DMS79 treated with DMSO at 0.1 percent for 48 hours (cell line): ENCODE measurements around the gene AGPAT2.
A peak's percentile ranks its signal among the peaks of the same experiment; 100 is the strongest.

Experiments
- DNase-seq: peaks from one replicate; lab custom pipeline; 2025; lab: John Stamatoyannopoulos, UW

AGPAT2 gene

DNA sequence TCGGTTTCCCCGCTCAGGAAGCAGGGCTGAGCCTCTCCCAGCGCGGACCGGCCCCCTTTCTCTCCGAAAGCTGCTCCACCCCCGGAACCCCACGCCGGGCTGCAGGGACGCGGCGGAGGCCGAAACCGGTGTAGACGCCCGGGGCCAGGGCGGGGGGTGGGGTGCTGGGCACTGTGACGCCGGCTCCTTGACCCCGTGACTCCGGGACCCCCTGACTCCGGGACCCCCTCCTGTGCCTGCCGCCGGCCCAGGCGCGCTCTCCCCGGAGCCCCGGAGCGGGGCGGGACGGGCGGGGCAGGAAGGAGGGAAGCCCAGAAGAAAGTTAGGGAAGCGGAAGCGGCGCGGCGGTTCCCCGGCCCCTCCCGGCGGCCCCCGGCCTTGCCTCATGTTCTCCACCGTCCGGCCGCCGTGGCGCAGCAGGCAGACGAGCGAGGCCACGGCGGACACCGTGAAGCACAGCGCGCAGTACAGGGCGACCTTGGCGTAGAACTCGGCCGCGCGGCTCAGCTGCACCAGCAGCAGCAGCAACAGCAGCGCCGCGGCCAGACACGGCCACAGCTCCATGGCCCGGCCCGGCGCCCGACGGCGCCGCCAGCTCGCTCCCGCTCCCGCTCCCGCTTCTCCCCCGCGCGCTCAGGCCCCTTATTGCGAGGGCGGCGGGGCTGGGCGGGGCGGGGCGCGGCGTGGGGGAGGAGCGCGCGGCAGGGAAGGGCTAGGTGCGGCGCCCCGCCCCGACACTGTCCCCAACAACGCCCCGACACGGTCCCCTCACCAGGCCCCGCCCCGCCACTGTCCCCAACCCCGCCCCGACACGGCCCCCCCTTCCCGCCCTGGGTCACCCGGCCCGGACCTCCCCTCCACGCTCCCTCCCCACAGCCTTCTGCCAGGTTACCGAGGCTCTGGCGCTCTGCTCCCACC lies at the start of gene AGPAT2:
Gene AGPAT2, minus strand, starts transcription at position 664 of the 918 bp plus-strand sequence. Its CDS starts 100 bp downstream, at position 564.
- DNase-seq, result peak; percentile 30

DNA sequence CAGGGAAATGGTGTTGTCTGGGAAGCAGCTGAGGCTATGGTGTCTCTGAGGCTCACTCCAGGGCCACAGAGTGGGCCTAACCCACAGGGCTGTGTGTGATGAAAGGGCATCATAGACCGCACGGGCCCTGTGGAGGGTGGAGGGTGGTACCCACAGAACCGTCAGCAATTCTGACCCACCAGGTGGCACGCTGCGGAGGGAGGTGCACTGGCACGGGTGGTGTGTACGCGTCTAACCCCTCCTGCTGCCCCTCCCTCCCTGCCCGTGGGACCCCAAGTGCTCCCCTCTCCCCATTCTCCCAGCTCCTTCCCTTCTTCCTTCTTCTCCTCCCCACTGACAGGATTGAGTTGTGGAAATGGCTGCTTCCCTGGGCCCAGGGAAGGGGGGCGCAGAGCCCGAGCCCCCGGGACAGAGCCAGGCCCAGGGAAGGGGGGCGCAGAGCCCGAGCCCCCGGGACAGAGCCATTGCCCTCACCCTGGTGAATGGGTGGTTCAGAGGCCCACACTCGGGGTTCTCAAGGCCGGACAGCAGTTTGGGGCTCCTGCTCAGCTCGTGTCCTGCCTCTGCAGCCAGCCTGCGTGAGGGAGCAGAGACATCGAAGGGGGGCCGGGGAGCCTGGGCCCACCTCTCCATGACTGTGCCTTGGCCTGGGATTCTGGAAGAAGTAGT lies 48.7 kb upstream of the AGPAT2 start:
- no peak for DNase-seq

DNA sequence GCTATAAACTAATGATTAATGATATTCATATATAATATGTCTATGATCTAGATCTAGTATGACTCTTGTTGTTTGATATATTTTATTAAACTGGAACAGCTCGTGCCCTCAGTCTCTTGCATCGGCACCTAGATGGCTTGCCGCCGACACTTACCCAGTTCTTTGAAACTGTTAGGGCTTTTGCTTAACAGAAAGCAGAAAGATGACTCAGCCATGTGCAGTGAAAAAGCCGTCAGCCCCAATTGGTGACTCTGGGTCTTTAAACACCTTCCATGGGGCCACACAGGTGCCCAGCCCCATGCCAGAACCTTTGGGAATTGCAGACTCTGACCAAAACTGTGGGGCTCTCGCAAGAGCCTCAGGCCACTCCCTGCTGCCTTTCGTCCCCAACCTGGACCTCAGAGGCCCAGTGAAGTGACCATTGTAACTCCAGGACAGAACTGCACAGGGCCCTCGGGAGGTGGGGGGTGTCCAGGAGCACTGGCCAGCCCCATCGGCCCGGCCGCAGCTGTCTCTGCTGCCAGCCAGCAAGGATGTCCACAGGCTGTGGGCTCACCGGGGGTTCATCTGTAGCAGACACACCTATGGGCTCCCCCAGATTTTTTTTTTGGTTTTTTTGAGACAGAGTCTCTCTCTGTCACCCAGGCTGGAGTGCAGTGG lies 47.7 kb upstream of the AGPAT2 start:
- DNase-seq, result no peak

DNA sequence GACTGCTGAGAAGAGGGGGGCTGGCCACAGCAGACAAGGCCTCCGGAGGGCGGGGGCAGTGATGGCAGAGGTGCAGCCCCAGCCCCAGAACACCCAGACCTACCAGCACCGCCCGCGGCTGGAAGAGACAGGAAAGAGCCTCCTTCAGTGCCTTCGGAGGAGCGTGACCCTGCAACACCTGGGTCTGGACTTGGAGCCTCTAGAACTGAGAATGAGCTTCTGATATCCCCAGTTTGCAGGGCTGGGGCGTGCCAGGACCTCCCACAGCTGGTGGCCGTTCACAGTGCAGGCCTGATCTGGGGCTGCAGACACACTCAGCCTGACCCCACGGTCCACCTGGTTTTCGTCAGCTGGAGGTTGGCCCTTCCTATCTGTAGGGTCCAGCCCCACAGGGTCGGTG lies 46.4 kb upstream of the AGPAT2 start:
- no peak for DNase-seq

DNA sequence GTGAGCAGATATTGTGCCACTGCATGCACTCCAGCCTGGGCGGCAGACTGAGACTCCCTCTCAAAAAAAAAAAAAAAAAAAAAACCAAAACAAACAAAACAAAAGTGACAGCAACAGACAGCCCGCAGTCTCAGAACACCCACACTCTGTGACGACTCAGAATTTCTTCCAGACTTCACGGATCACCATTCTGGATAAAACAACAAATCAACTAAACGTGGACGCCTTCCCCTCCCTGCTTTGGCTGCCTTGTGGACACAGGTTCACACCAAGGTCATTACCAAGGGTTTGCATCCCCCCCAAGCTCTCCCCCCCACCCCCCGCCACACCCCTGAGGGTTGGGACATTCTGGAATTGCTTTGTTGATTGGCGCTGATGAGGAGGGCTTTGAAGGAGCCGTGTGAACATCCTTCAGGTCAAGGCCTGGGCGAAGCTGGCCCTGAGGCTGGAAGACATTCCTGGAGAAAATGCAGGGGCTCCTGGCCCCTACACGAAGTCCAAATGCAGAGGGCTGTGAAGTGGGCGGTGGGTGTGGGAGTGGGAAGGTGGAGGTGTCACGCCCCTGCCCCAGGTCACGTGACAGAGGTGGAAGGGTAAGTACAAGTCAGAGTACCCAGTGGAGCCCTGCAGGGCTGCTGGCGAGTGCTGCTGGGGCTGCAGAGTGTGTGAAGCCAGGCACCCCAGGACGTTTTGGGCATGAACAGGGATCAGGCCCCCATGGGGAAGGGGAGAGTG lies 45.4 kb upstream of the AGPAT2 start:
- DNase-seq, result no peak

DNA sequence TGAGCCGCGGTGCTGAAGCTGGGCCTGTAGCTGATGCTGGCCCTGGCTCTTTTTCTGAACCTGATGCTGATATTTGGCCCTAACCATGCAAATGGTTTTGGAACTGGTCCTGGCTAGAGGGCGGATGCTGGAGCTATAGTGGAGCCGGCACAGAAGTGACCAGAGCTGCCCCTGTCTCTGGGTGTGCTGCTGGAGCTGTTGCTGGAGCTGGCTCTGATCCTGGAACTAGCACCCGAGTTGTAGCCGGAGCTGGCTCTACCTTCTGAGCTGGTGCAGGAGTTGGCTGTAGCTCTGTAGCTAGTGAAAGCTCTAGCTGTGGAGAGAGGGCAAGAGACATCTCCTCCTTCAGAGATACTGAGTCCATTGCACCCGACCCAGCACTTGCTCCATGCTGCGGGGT lies 42.7 kb upstream of the AGPAT2 start:
- no peak for DNase-seq

DNA sequence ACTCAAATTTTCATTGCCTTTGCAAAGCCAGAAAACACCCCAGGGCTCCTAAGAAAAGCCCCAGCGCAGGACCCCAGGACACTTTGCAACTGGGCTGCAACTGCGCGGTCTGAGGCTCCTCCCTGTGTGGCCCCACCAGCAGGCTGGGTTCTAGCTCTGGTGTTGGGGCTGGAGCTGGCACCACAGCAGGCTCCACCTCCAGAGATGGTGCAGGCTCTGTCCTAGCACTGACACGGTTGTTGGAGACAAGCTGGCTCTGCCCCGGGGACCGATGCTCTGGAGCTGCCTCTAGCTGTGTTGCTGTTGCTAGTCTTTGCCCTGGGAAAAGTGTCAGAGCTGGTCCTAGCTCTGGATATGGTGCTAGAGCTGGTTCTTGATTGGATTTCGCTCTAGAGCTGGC lies 41.9 kb upstream of the AGPAT2 start:
- DNase-seq, result no peak

DNA sequence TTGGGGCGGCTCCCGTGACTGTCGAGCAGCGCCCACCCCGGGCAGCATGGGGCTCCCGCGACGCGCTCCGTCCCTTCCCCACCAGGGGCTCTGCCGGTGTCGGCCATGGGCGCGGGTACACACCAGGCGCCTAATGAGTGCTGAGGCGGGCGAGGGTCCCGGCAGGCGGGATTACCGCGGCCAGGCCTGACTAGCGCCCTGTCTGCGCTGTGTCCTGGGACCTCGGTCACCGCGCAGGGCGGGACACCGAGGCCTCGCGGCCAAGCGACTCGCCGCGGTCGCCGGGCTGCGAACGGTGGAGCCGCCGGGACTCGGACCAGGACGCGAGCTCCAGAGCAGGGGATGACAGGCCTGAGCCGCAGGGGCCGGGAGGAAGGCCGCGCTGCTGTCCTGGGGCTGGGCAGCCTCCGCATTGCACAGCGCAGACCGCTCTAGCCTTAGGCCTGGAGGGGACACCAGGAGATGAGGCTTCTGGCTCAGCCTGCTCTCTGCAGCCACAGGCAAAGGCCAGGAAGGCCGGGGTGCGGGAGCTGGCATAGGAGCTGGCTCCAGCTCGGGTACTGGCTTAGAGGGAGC lies 41.4 kb upstream of the AGPAT2 start:
- no peak for DNase-seq

DNA sequence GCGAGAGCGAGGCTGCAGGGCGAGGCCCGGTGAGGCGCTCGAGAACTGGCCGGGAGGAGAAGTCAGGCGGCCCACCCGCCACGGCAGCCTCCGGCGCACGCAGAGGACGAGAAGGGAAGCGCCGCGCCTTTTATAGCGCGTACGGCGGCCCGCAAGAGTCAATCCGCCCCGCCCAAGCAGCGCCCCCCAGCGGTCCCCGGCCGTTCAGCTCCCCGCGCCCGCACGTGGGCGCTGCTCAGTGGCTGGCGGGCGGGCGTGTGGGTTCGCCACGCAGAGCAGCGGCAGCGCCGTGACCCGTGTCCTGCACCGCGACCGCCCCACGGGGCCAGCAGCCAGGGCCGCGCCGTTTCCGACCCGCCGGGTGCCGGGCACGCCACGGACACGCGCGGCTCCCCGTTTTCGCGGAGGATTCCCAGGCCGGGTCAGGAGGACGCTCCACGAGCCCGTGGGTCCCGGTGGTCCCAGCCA lies 40.9 kb upstream of the AGPAT2 start:
- DNase-seq, result peak; percentile 69

DNA sequence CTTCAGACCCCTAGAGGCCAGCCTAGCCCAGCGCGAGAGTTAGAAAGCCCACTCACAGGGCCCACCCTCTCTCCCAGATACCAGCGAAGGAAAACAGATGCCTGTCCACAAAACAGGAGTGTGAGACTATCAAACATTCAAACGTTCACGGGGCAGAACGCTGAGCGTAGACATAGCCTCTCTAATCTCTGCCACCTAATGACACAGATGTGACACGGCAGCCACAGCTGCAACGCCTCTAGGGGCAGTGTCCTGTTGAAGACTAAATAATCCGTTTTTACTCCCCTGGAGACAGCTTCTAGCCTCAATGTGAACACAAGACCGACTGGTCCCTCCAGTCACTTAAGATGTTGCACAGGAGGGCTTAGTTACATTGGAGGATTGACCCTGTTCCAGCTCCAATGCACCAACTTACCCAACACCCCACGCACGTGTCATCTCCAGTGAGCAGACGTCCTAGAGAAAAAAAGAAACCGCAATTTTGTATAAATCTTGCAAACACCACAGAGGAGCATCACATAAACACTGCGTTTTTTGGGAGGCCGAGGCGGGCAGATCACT lies 39.5 kb upstream of the AGPAT2 start:
- no peak for DNase-seq

DNA sequence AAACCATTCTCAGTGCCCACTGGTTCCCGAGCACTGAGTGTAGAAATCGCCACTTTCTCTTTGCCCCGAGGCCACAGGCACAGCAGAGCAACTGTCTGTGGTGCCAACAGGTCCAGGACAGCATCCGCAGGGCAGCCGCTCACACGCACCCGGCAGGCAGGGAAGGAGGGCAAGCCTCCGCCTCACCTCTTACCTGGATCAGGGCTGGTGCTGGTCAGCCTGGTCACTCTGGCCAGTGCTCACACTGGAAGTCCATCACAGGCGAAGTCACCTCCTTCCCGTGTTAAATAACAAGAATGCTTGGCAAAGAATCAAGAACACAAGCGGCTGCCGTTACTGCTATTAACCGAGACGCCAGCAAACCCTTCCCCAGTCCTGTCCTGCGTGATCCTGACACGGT lies 38.9 kb upstream of the AGPAT2 start:
- DNase-seq, result no peak

DNA sequence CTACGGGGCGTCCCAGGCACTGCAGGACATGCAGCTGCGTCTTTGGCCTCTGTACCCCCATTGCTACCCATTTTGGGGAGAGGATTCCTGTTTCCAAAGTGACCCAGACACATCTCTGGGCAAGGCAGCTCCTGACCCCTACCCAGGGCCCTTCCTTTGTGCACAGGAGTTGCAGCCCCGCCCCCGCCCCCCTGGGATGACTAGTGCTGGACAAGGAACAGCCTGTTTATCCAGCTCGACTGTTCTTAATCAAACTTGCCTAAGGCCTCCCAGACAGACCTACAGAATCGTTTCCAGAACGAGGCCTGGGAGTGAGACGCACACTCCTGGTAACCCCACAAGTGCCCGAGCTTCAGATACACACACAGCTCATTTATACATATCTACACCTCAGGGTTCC lies 38.4 kb upstream of the AGPAT2 start:
- no peak for DNase-seq

DNA sequence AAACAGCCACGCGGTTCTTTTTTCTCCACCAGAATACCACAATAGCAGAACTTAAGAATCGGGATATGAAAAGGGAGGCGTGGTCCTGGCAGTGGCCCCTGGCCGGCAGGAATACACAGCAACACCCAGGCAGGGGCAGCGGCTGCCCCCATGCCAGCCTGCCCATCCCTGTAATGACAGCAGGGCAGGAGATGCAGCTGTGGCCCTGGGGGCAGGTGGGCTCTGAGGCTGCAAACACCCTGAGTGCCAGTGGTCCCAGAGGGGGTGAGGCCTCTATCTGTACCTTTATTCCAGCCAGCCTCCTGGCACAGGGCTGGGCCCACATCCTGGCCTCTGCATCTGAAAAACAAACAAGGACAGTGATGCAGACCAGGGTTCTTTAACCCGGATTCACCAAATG lies 37.5 kb upstream of the AGPAT2 start:
- no peak for DNase-seq

DNA sequence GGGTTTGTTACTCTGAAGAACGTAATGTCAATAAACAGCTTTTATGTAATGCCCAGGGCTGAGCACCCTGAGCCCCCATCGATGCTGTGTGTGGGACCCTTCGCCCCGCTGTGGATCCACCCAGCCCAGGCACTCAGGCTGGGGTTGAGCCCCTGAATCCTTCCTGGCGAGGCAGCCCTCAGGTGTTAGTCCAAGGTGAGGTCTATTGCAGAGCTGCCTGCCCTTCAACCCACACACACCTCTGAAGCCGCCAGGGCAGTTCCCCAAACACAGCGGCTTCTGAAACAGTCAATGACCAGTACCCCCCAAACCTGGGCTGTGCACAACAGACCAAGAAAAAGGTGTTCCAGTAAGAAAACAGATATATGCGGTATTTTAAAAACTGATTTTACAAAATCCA lies 36.7 kb upstream of the AGPAT2 start:
- DNase-seq, result no peak

DNA sequence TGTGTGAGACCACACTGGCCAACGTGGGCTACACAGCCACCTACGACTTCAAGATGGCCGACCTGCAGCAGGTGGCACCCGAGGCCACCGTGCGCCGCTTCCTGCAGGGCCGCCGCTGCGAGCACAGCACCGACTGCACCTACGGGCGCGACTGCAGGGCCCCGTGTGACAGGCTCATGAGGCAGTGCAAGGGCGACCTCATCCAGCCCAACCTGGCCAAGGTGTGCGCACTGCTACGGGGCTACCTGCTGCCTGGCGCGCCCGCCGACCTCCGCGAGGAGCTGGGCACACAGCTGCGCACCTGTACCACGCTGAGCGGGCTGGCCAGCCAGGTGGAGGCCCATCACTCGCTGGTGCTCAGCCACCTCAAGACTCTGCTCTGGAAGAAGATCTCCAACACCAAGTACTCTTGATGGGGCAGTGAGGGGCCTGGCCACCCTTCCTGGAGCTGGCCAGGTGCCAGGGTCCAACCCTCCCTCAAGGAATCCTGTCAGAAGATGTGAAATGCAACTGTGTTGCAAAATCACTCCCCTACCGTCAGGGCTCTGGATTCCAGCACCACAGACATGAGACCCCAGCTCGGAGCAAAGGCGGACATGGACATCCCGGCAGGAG lies 36.2 kb upstream of the AGPAT2 start:
- no peak for DNase-seq

DNA sequence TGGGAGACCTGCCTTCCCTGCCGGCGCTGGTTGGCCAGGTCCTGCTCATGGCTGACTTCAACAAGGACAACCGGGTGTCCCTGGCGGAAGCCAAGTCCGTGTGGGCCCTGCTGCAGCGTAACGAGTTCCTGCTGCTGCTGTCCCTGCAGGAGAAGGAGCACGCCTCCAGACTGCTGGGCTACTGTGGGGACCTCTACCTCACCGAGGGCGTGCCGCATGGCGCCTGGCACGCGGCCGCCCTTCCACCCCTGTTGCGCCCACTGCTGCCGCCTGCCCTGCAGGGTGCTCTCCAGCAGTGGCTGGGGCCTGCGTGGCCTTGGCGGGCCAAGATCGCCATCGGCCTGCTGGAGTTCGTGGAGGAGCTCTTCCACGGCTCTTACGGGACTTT lies 35.7 kb upstream of the AGPAT2 start:
- DNase-seq, result no peak

DNA sequence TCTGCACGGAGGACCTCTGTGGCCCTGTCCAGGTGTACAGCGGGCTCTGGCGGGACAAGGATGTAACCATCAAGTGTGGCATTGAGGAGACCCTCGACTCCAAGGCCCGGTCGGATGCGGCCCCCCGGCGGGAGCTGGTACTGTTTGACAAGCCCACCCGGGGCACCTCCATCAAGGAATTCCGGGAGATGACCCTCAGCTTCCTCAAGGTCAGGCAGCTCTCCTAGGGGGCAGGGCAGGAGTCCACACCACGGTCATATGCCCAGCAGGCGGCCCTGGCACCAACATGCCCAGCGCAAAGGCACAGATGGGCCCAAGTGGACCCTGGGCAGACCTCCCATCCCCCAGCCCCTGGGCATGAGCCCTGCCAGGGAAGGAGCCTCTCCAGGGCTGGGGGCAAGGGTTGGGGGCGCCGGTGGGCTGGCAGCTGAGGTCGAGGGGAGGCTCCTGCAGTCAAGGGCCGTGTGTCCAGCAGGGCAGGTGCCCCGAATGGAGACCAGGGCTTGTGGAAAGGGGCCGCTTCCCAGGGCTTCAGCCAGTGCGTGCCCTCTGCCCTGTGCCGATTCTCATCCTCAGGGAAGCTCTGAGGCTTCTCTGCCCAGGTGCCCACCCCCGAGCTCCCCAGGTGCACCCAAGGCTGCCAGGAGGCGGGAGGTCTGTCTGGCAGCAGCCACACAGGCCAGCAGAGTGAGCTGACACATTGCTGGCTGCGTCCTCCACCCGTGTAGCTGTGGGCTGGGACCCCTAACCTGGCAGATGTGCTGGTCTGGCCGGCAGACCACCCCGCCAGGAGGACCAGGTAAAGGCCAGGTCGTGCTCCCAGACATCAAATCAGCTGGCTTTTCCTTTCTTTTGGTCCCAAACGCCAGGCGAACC lies 35.1 kb upstream of the AGPAT2 start:
- no peak for DNase-seq

DNA sequence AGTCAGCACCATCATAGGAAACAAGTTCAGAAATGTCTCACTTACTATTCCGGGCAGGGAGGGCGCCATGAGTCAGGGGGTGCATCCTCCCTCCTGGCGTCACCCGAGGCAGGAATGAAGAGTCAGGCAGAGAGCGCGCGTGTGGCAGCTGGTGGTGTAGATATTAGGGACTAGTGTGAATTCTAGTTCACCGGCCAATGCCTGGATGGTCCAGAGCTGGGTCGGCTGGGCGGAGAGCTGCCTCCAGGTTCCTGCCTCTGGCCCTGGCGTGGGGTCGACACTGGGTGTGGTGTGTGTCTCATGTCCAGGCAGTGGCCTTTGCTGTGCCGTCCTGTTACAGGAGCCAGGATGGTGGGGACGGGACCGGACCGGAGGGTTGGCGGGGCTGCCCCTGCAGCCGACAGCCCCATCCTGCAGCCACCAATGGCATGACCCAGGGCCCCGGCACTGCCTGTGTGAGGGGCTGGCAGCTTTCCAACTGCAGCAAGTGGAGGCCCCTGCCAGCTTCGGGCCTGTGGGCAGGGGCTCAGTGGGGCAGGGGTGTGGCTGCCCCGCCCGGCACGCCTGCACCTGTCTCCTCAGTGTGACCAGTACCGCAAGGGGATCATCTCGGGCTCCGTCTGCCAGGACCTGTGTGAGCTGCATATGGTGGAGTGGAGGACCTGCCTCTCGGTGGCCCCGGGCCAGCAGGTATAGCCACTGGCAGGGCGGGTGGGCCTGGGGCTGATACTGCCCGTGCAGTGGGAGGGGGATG lies 34.3 kb upstream of the AGPAT2 start:
- DNase-seq, result no peak

DNA sequence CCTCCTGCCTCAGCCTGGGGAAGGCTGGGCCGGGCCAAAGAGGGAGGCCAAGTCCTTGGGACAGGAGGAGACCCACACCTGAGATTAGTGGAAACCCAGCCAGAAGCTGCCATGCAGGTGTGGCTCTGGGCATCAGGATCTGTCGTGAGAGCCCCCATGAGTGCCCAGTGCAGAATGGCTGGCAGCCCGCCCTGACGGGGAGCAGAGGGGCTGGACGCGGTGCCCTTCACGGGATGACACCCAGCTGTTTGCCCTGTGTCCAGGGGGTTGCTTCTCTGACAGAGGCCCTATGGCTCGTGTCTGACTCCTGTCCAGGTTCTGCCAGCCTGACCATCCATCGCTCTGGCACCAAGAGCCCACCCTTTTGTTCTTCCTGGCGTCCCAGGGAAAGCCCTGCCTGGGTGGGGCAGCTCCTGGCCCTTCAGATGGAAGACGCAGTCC lies 33.7 kb upstream of the AGPAT2 start:
- no peak for DNase-seq
